Breast epithelium (tissue), 3 donors: Measurements from ENCODE around the gene RRP36.

Experiments
- CTCF ChIP-seq, 3 donors: fragments of 450-650 bp; IDR thresholded peaks; one replicate each; pipeline ENCODE4 v1.5.1; 2016 to 2017; ENCODE audit warnings: antibody characterized with exemption in 3 of 3, mild to moderate bottlenecking in 3 of 3, moderate library complexity in 3 of 3
- POLR2A ChIP-seq: fragments of 450-650 bp; IDR thresholded peaks from one replicate; pipeline ENCODE4 v1.6.1; 2016; ENCODE audit warnings: antibody characterized with exemption, mild to moderate bottlenecking, moderate library complexity
- POLR2AphosphoS5 ChIP-seq, 3 donors: sonication (generic); formaldehyde crosslinking; IDR thresholded peaks; one replicate each; pipeline ENCODE4 v1.6.1; 2017; ENCODE audit warnings: antibody characterized with exemption in 3 of 3

- TF ChIP-seq CTCF (IDR thresholded peaks at IDR 0.05) (no peak), POLR2A (no peak), POLR2AphosphoS5 (IDR thresholded peaks at IDR 0.05) (no peak)
These were observed 14.3 kb upstream of the RRP36 start for GRCh38 chr6:43007126-43007525.
